BLaER1 treated with 17β-estradiol and CSF1 and Interleukin-3, amounts not matched to agents 10 nM and 100 nM (cell line): Measurements from ENCODE around the gene GIMAP8.

ENCODE experiments used
- H3K27ac ChIP-seq, 11 experiments: shearing (Covaris generic); formaldehyde crosslinking; 2 replicates each; pipeline ENCODE4 v1.8.1; 2022
- H3K27me3 ChIP-seq, 11 experiments: shearing (Covaris generic); formaldehyde crosslinking; 2 replicates each; pipeline ENCODE4 v1.8.1; 2022
- H3K36me3 ChIP-seq, 11 experiments: shearing (Covaris generic); formaldehyde crosslinking; 2 replicates each; pipeline ENCODE4 v1.8.1; 2022
- H3K4me1 ChIP-seq, 10 experiments: shearing (Covaris generic); formaldehyde crosslinking; 2 replicates each; pipeline ENCODE4 v1.8.1; 2022
- H3K4me2 ChIP-seq, 11 experiments: shearing (Covaris generic); formaldehyde crosslinking; 2 replicates each; pipeline ENCODE4 v1.8.1; 2022
- H3K4me3 ChIP-seq, 10 experiments: shearing (Covaris generic); formaldehyde crosslinking; 2 replicates each; pipeline ENCODE4 v1.8.1; 2022
- H3K9ac ChIP-seq, 11 experiments: shearing (Covaris generic); formaldehyde crosslinking; 2 replicates each; pipeline ENCODE4 v1.8.1; 2022
- H3K9me3 ChIP-seq, 11 experiments: shearing (Covaris generic); formaldehyde crosslinking; replicated peaks in 1 of 11; 2 replicates each; pipeline ENCODE4 v1.8.1; 2022
- H4K20me1 ChIP-seq, 11 experiments: shearing (Covaris generic); formaldehyde crosslinking; 2 replicates each; pipeline ENCODE4 v1.8.1; 2022
- Cebpa-rat ChIP-seq, 11 experiments: shearing (Covaris generic); IDR thresholded peaks; 2 replicates each; pipeline ENCODE4 v1.8.1; 2022

The GIMAP8 gene

GRCh38 chr7:150409300-150410030, 41.0 kb upstream of the GIMAP8 start:
- H3K27me3 ChIP-seq = peaks cover 0 to 15% (median 0%) of the 10 kb centered on the region in 11 experiments; a peak in 3 of 22 replicates
- no peak overlapping the region for H3K4me3 ChIP-seq
- no peak for TF ChIP-seq Cebpa-rat (IDR thresholded peaks at IDR 0.05)
- H3K4me2 ChIP-seq = peak overlapping the region; percentile 81 to 99 (median 93); a peak in 20 of 22 replicates
- peaks cover 63 to 78% (median 73%) of the 10 kb centered on the region in 10 experiments for H3K4me1 ChIP-seq
- peaks cover 0 to 24% (median 11%) of the 10 kb centered on the region in 11 experiments; a peak in 12 of 22 replicates for H3K36me3 ChIP-seq
- H3K9me3 ChIP-seq = no peaks in the 10 kb centered on the region
- H3K9ac ChIP-seq = peak overlapping the region in 3 of 11 experiments; percentile 24 to 97 (median 48); a peak in 3 of 22 replicates
- peak overlapping the region in 5 of 11 experiments; percentile 93 to 99 (median 96); a peak in 6 of 22 replicates for H3K27ac ChIP-seq
- H4K20me1 ChIP-seq = peaks cover 0 to 27% (median 0%) of the 10 kb centered on the region in 11 experiments; a peak in 5 of 22 replicates

GRCh38 chr7:150410131-150410530, 40.3 kb upstream of the GIMAP8 start:
- Histone ChIP-seq H3K4me1 (peaks cover 62 to 73% (median 70%) of the 10 kb centered on the region in 10 experiments), H4K20me1 (peaks cover 0 to 27% (median 0%) of the 10 kb centered on the region in 11 experiments; a peak in 5 of 22 replicates), H3K27me3 (peaks cover 0 to 15% (median 0%) of the 10 kb centered on the region in 11 experiments; a peak in 3 of 22 replicates), H3K36me3 (peaks cover 0 to 24% (median 11%) of the 10 kb centered on the region in 11 experiments; a peak in 12 of 22 replicates), H3K4me2 (peak overlapping the region; percentile 50 to 99 (median 93)), H3K27ac (no peak overlapping the region), H3K4me3 (no peak overlapping the region), H3K9ac (peak overlapping the region in 1 of 11 experiments; percentile 43; a peak in 1 of 22 replicates), H3K9me3 (no peaks in the 10 kb centered on the region)
- TF ChIP-seq Cebpa-rat (IDR thresholded peaks at IDR 0.05) = no peak

- Histone ChIP-seq H3K9ac (peak overlapping the region in 3 of 11 experiments; percentile 30 to 43 (median 34); a peak in 3 of 22 replicates), H3K4me2 (peak overlapping the region; percentile 50 to 99 (median 93)), H3K27ac (peak overlapping the region in 2 of 11 experiments; percentile 1 to 8; a peak in 2 of 22 replicates), H3K9me3 (no peaks in the 10 kb centered on the region), H3K27me3 (peaks cover 0 to 15% (median 0%) of the 10 kb centered on the region in 11 experiments; a peak in 3 of 22 replicates), H4K20me1 (peaks cover 0 to 27% (median 0%) of the 10 kb centered on the region in 11 experiments; a peak in 5 of 22 replicates), H3K4me3 (no peak overlapping the region), H3K36me3 (peaks cover 0 to 24% (median 11%) of the 10 kb centered on the region in 11 experiments; a peak in 12 of 22 replicates), H3K4me1 (peaks cover 60 to 74% (median 70%) of the 10 kb centered on the region in 10 experiments)
- TF ChIP-seq Cebpa-rat (IDR thresholded peaks at IDR 0.05) = no peak
Measured at GRCh38 chr7:150410680-150411346, 39.6 kb upstream of the GIMAP8 start.

- no peak for TF ChIP-seq Cebpa-rat (IDR thresholded peaks at IDR 0.05)
- peaks cover 0 to 15% (median 0%) of the 10 kb centered on the region in 11 experiments; a peak in 3 of 22 replicates for H3K27me3 ChIP-seq
- no peaks in the 10 kb centered on the region for H3K9me3 ChIP-seq
- peaks cover 0 to 24% (median 11%) of the 10 kb centered on the region in 11 experiments; a peak in 12 of 22 replicates for H3K36me3 ChIP-seq
- peaks cover 52 to 70% (median 63%) of the 10 kb centered on the region in 10 experiments for H3K4me1 ChIP-seq
- H4K20me1 ChIP-seq = peaks cover 0 to 27% (median 0%) of the 10 kb centered on the region in 11 experiments; a peak in 5 of 22 replicates
- no peak overlapping the region for H3K27ac ChIP-seq
- no peak overlapping the region for H3K9ac ChIP-seq
- no peak overlapping the region for H3K4me3 ChIP-seq
- H3K4me2 ChIP-seq = peak overlapping the region in 9 of 11 experiments; percentile 52 to 99 (median 93); a peak in 14 of 22 replicates
Measured at GRCh38 chr7:150411606-150412005, 38.8 kb upstream of the GIMAP8 start.

- peak overlapping the region in 8 of 11 experiments; percentile 81 to 99 (median 93); a peak in 12 of 22 replicates for H3K4me2 ChIP-seq
- H4K20me1 ChIP-seq = peaks cover 0 to 27% (median 0%) of the 10 kb centered on the region in 11 experiments; a peak in 5 of 22 replicates
- no peak overlapping the region for H3K27ac ChIP-seq
- H3K9ac ChIP-seq = no peak overlapping the region
- H3K27me3 ChIP-seq = peaks cover 0 to 15% (median 0%) of the 10 kb centered on the region in 11 experiments; a peak in 3 of 22 replicates
- no peaks in the 10 kb centered on the region for H3K9me3 ChIP-seq
- H3K4me1 ChIP-seq = peaks cover 48 to 66% (median 59%) of the 10 kb centered on the region in 10 experiments
- no peak overlapping the region for H3K4me3 ChIP-seq
- no peak for TF ChIP-seq Cebpa-rat (IDR thresholded peaks at IDR 0.05)
- H3K36me3 ChIP-seq = peaks cover 0 to 24% (median 11%) of the 10 kb centered on the region in 11 experiments; a peak in 12 of 22 replicates
Measured at GRCh38 chr7:150412016-150412415, 38.4 kb upstream of the GIMAP8 start.

GRCh38 chr7:150412518-150413488, 37.6 kb upstream of the GIMAP8 start:
- Histone ChIP-seq H3K4me1 (peaks cover 41 to 59% (median 51%) of the 10 kb centered on the region in 10 experiments), H3K9me3 (no peaks in the 10 kb centered on the region), H3K27ac (no peak overlapping the region), H3K4me2 (peak overlapping the region in 6 of 11 experiments; percentile 47 to 96 (median 76); a peak in 11 of 22 replicates), H3K9ac (no peak overlapping the region), H3K4me3 (no peak overlapping the region), H3K36me3 (peaks cover 0 to 24% (median 11%) of the 10 kb centered on the region in 11 experiments; a peak in 12 of 22 replicates), H3K27me3 (peaks cover 0 to 13% (median 0%) of the 10 kb centered on the region in 11 experiments; a peak in 3 of 22 replicates), H4K20me1 (peaks cover 0 to 27% (median 0%) of the 10 kb centered on the region in 11 experiments; a peak in 5 of 22 replicates)
- no peak for TF ChIP-seq Cebpa-rat (IDR thresholded peaks at IDR 0.05)

GRCh38 chr7:150413640-150414081, 36.8 kb upstream of the GIMAP8 start:
- Histone ChIP-seq H3K36me3 (peaks cover 0 to 24% (median 11%) of the 10 kb centered on the region in 11 experiments; a peak in 12 of 22 replicates), H3K9ac (no peak overlapping the region), H3K27ac (no peak overlapping the region), H4K20me1 (peaks cover 0 to 26% (median 0%) of the 10 kb centered on the region in 11 experiments; a peak in 5 of 22 replicates), H3K9me3 (no peaks in the 10 kb centered on the region), H3K4me3 (no peak overlapping the region), H3K4me2 (peak overlapping the region in 3 of 11 experiments; percentile 47 to 71 (median 70); a peak in 6 of 22 replicates), H3K27me3 (peaks cover 0 to 4% (median 0%) of the 10 kb centered on the region in 11 experiments; a peak in 1 of 22 replicates), H3K4me1 (peaks cover 33 to 50% (median 43%) of the 10 kb centered on the region in 10 experiments)
- TF ChIP-seq Cebpa-rat (IDR thresholded peaks at IDR 0.05) = no peak
